ENCODE data around the gene TRHDE. TPM values are rescaled to one million over a fixed set of nuclear protein-coding genes. Genes with fewer than 3 reads are reported as not detected.

Gene TRHDE
- polyA plus RNA-seq, 1 experiment, result 17.1 TPM

DNA sequence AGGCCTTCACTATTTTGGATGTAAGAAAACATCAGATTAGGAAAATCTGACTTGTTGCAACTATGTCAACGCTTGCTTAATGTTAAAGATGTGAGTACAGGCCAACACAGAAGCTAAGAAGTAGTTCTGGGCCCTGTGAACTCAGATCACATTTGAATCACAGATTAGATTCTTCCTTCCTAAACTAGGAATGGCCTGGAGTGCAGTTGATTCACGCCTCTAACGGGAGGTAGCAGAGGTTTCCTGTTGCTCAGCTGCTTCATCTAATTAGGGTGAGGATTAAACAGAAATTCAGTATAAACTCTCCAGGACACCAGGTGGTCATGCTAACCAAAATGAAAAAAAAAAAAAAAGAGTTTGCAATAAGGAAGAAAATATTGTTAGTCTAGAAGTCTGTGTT lies 314.3 kb downstream of the TRHDE start:
- ChIA-PET CTCF (no interaction called here), POLR2A (interaction anchor here (0.6 kb wide), 1 partner anchor 78 kb away, joined by 3 read pairs; no protein-coding TSS in a partner anchor)
- no peaks in the 10 kb centered on the region for H3K36me3 ChIP-seq (ENCODE audit: control insufficient read depth, insufficient read depth, low read length)
- TF ChIP-seq, protein P1, sequence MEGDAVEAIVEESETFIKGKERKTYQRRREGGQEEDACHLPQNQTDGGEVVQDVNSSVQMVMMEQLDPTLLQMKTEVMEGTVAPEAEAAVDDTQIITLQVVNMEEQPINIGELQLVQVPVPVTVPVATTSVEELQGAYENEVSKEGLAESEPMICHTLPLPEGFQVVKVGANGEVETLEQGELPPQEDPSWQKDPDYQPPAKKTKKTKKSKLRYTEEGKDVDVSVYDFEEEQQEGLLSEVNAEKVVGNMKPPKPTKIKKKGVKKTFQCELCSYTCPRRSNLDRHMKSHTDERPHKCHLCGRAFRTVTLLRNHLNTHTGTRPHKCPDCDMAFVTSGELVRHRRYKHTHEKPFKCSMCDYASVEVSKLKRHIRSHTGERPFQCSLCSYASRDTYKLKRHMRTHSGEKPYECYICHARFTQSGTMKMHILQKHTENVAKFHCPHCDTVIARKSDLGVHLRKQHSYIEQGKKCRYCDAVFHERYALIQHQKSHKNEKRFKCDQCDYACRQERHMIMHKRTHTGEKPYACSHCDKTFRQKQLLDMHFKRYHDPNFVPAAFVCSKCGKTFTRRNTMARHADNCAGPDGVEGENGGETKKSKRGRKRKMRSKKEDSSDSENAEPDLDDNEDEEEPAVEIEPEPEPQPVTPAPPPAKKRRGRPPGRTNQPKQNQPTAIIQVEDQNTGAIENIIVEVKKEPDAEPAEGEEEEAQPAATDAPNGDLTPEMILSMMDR (IDR thresholded peaks at IDR 0.05; ENCODE audit: insufficient read depth, low read depth, low read length), result no peak
- H3K27me3 ChIP-seq (ENCODE audit: control insufficient read depth, insufficient read depth, low read length), result no peaks in the 10 kb centered on the region
- DNase-seq (ENCODE audit: low read depth), result no peak
- H3K4me3 ChIP-seq (ENCODE audit: low read depth, low read length), result no peak overlapping the region

DNA sequence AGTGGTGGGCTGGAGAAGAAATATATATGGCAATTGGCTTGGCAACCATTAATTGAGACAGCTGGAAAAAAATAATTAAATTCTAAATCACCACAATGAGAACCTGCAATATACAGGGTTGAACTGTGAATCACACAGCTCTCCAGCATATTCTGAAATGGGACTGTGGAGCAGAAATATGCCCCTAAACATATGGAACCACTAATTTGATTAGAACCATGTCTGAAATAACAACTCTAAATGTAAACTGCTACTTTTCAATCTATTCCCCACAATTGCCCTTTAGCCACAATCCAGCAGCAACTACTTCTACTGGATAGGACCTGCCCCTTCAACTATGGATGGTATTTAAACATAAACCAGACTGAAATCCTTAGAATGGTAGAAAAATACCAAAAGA lies 330.4 kb downstream of the TRHDE start:
- TF ChIP-seq, protein P1 (IDR thresholded peaks at IDR 0.05; ENCODE audit: insufficient read depth, low read depth, low read length), result no peak
- POLR2A ChIA-PET, result no interaction called here

DNA sequence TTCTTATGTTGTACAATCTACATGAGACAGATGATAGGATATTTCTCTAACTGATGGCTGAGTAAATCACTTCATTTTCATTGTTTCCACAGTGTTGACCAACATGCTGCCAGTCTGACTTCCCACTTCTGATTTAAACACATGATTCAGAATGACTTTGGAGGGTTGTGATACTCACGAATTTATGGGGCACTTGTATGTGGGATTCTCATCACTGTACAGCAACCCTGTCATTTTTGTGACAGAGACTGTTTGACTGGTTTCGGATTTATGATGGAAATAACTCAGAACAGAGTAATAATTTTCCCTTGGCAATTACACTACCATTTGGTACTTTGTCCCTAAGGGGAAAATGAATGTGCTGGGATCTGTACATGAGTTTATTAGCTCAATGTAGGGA lies 333.8 kb downstream of the TRHDE start:
- no peak for DNase-seq (ENCODE audit: low read depth)
- H3K4me3 ChIP-seq (ENCODE audit: low read depth, low read length), result no peak overlapping the region
- ChIA-PET POLR2A (no interaction called here), CTCF (no interaction called here)
- no peaks in the 10 kb centered on the region for H3K27me3 ChIP-seq (ENCODE audit: control insufficient read depth, insufficient read depth, low read length)
- H3K36me3 ChIP-seq (ENCODE audit: control insufficient read depth, insufficient read depth, low read length), result no peaks in the 10 kb centered on the region
- TF ChIP-seq, protein P1 (IDR thresholded peaks at IDR 0.05; ENCODE audit: insufficient read depth, low read depth, low read length), result no peak

More for the DNA sequence above, 330.4 kb downstream of the TRHDE start:
- Histone ChIP-seq H3K36me3 (ENCODE audit: control insufficient read depth, insufficient read depth, low read length) (no peaks in the 10 kb centered on the region), H3K27me3 (ENCODE audit: control insufficient read depth, insufficient read depth, low read length) (no peaks in the 10 kb centered on the region), H3K4me3 (ENCODE audit: low read depth, low read length) (no peak overlapping the region)
- CTCF ChIA-PET, result no interaction called here
- DNase-seq (ENCODE audit: low read depth), result no peak

DNA sequence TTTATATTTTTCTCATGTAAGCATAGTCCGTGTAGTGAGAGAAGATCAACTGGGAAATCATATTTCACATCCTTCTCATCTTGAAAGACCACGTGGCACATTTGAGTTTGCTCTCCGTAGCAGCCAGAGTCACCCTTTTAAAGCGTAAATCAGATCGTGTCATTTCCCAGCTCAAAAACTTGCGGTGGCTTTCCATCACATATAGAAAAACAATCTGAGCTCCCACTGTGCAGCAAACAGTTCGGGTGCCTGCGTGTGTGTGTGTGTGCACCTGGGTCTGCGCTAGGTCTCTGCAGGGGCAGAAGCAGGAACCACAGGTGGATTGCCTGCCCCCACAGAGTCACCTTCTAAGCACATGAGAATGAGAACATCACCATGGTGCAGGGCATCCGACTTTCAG lies 338.2 kb downstream of the TRHDE start:
- TF ChIP-seq, protein P1 (IDR thresholded peaks at IDR 0.05; ENCODE audit: insufficient read depth, low read depth, low read length), result no peak
- Histone ChIP-seq H3K4me3 (ENCODE audit: low read depth, low read length) (no peak overlapping the region), H3K36me3 (ENCODE audit: control insufficient read depth, insufficient read depth, low read length) (no peaks in the 10 kb centered on the region), H3K27me3 (ENCODE audit: control insufficient read depth, insufficient read depth, low read length) (no peaks in the 10 kb centered on the region)
- ChIA-PET POLR2A (no interaction called here), CTCF (no interaction called here)
- DNase-seq (ENCODE audit: low read depth), result no peak

DNA sequence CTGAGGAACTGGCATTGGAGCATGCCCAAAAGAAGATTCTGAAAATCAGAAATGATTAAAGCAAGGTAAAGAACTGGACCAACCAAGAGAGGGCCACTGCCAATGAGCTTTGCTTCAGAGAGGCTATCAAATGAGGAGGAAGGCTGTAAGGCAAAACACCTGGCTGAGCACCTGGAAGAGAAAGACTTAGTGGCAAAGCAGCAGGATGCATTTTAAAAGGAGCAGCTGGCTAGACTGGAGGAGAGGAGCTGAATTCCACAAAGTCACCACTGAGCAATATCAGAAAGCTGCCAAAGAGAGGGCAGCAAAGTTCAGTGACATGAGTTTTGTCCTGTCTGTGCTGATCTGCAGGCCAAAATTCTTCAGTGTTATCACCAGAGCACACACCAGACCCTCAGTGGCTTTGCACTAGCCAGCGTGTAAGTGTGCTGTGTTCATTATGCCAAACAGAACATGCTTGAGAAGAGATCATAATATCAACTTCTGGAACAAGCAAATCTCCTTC lies 338.7 kb downstream of the TRHDE start:
- DNase-seq (ENCODE audit: low read depth), result no peak
- POLR2A ChIA-PET, result no interaction called here
- CTCF ChIA-PET, result no interaction called here
- Histone ChIP-seq H3K27me3 (ENCODE audit: control insufficient read depth, insufficient read depth, low read length) (no peaks in the 10 kb centered on the region), H3K36me3 (ENCODE audit: control insufficient read depth, insufficient read depth, low read length) (no peaks in the 10 kb centered on the region), H3K4me3 (ENCODE audit: low read depth, low read length) (no peak overlapping the region)
- TF ChIP-seq, protein P1 (IDR thresholded peaks at IDR 0.05; ENCODE audit: insufficient read depth, low read depth, low read length), result no peak

Measured in BJ (cell line).